Epithelial cell of esophagus (primary cell): ENCODE measurements around the gene MTUS2.

Source experiments
- DNase-seq: peaks from one replicate; pipeline ENCODE4 v3.0.0; 2010; ENCODE audit warnings: low read depth
- H3K4me3 ChIP-seq: 2 replicates; pipeline ENCODE4 v1.5.1; 2011; ENCODE audit warnings: mild to moderate bottlenecking, low read length, control low read depth
- CTCF ChIP-seq: IDR thresholded peaks from 2 replicates; pipeline ENCODE4 v1.5.1; 2011; ENCODE audit warnings: low read depth, mild to moderate bottlenecking, low read length, control low read depth, inconsistent platforms; ENCODE audit not compliant: insufficient read depth; ENCODE audit errors: missing control alignments

Gene MTUS2

GRCh38 chr13:28954810-28955209, 134.7 kb downstream of the MTUS2 start:
- H3K4me3 ChIP-seq = no peak overlapping the region
- no peak for DNase-seq
- no peak for TF ChIP-seq CTCF

- TF ChIP-seq CTCF = no peak
- DNase-seq = no peak
- H3K4me3 ChIP-seq = no peak overlapping the region
Observed at GRCh38 chr13:28955264-28955966, 135.3 kb downstream of the MTUS2 start.

- no peak overlapping the region for H3K4me3 ChIP-seq
- no peak for DNase-seq
- no peak for TF ChIP-seq CTCF
Observed at GRCh38 chr13:28958018-28958417, 137.9 kb downstream of the MTUS2 start.

GRCh38 chr13:28958441-28958840, 138.3 kb downstream of the MTUS2 start:
- TF ChIP-seq CTCF = no peak

GRCh38 chr13:28964052-28964451, 143.9 kb downstream of the MTUS2 start:
- no peak for TF ChIP-seq CTCF
- DNase-seq = no peak
- no peak overlapping the region for H3K4me3 ChIP-seq

More at GRCh38 chr13:28958441-28958840, 138.3 kb downstream of the MTUS2 start:
- no peak for DNase-seq
- H3K4me3 ChIP-seq = no peak overlapping the region

GRCh38 chr13:28964803-28965202, 144.7 kb downstream of the MTUS2 start:
- DNase-seq = no peak
- no peak overlapping the region for H3K4me3 ChIP-seq
- TF ChIP-seq CTCF = no peak

- H3K4me3 ChIP-seq = no peak overlapping the region
- DNase-seq = no peak
- no peak for TF ChIP-seq CTCF
Observed at GRCh38 chr13:28967029-28967915, 147.1 kb downstream of the MTUS2 start.
